Measurements from ENCODE around the gene CSAD. TPM values are rescaled to one million over a fixed set of nuclear protein-coding genes. Genes with fewer than 3 reads are reported as not detected.

CSAD gene, protein sequence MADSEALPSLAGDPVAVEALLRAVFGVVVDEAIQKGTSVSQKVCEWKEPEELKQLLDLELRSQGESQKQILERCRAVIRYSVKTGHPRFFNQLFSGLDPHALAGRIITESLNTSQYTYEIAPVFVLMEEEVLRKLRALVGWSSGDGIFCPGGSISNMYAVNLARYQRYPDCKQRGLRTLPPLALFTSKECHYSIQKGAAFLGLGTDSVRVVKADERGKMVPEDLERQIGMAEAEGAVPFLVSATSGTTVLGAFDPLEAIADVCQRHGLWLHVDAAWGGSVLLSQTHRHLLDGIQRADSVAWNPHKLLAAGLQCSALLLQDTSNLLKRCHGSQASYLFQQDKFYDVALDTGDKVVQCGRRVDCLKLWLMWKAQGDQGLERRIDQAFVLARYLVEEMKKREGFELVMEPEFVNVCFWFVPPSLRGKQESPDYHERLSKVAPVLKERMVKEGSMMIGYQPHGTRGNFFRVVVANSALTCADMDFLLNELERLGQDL
- total RNA-seq: 1.6 and 8.7 TPM in 2 replicates

GRCh38 chr12:53180220-53180930 lies at the start of gene CSAD, which contains the start of gene ZNF740:
TSS of gene CSAD (minus strand) at chr12:53180925. CDS start at chr12:53173470, 7,455 bp downstream.
TSS of gene ZNF740 (plus strand) at chr12:53180722. CDS start at chr12:53181984, 1,262 bp downstream.

DNA sequence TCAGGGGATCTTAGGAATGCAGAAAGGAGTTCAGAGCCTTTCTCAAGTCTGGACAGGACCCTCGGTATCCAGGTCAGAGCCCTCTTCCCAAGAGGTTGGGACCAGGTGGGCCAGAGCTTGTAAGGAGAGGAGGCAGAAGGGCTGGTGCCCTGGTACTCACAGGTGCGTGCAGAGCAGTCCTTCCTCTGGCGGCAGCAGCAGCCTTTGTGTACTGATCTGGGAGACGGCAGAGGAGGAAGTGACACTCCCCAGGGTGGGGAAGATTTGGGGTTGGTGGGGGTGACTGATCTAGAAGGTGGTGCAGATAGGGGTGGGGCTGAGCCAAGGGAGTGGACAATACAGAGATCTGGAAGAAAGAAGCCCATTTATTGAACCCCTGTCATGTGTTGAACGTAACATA lies 26.3 kb upstream of the CSAD start, which contains the start of gene ITGB7:
ITGB7 (minus strand) TSS at position 210 of the 400 bp plus-strand sequence. CDS start 6,808 bp downstream, outside the sequence.

Other genes starting within 250 kb of the CSAD start
- 833 and 942 TPM in 2 replicates for gene KRT18, start 231.8 kb downstream of the CSAD start, total RNA-seq
- gene EIF4B, start 174.5 kb downstream of the CSAD start, total RNA-seq: 286 and 397 TPM in 2 replicates
- gene TNS2, start 130.9 kb downstream of the CSAD start, total RNA-seq: 19.6 and 39.2 TPM in 2 replicates
- 22.7 and 24.0 TPM in 2 replicates for gene SPRYD3, start 101.5 kb downstream of the CSAD start, total RNA-seq
- gene IGFBP6, start 83.3 kb downstream of the CSAD start, total RNA-seq: 120 and 258 TPM in 2 replicates
- not detected in 2 replicates for gene SOAT2, start 77.4 kb downstream of the CSAD start, total RNA-seq
- 3.9 and 9.9 TPM in 2 replicates for gene ZNF740, start 203 bp downstream of the CSAD start, total RNA-seq
- 0.89 TPM in 1 of 2 replicates, not detected in the other for gene ITGB7, start 26.3 kb upstream of the CSAD start, total RNA-seq
- gene RARG, start 51.3 kb upstream of the CSAD start, total RNA-seq: 9.8 and 26.1 TPM in 2 replicates
- gene ESPL1, start 87.4 kb upstream of the CSAD start, total RNA-seq: 1.3 and 26.6 TPM in 2 replicates
- 240 and 333 TPM in 2 replicates for gene PFDN5, start 114.6 kb upstream of the CSAD start, total RNA-seq
- 74.3 and 81.6 TPM in 2 replicates for gene MYG1, start 118.8 kb upstream of the CSAD start, total RNA-seq
- gene AAAS, start 140.7 kb upstream of the CSAD start, total RNA-seq: 48.6 and 82.5 TPM in 2 replicates
- gene SP7, start 155.4 kb upstream of the CSAD start, total RNA-seq: not detected in 2 replicates
- 37.0 and 60.8 TPM in 2 replicates for gene SP1, start 199.3 kb upstream of the CSAD start, total RNA-seq
- not detected in 2 replicates for gene AMHR2, start 242.9 kb upstream of the CSAD start, total RNA-seq

Measured in mesangial cell (primary cell).